Sigmoid colon (tissue), 4 donors: Measurements from ENCODE around the gene AGR2.

Experiments
- POLR2A ChIP-seq, 2 donors: fragments of 450-650 bp; IDR thresholded peaks; one replicate each; pipeline ENCODE4 v1.6.1; 2016; ENCODE audit warnings: antibody characterized with exemption in 2 of 2, mild to moderate bottlenecking in 2 of 2, moderate library complexity in 2 of 2
- POLR2AphosphoS5 ChIP-seq, 4 donors: sonication (generic); formaldehyde crosslinking; IDR thresholded peaks; one replicate each; pipeline ENCODE4 v1.6.1; 2017; ENCODE audit warnings: antibody characterized with exemption in 4 of 4

- TF ChIP-seq POLR2AphosphoS5 (IDR thresholded peaks at IDR 0.05), result no peak
- TF ChIP-seq POLR2A (IDR thresholded peaks at IDR 0.05), result no peak
Observed at GRCh38 chr7:16754856-16755317, 49.9 kb downstream of the AGR2 start.
